NAMALWA (cell line): ENCODE results near the gene DAO.
"Not testable (repeated sequence)": the region's sequence is repeated elsewhere in the genome, so short reads cannot be mapped to it uniquely, and the experiment has no call there.

Experiments
- DNase-seq: peaks from one replicate; pipeline ENCODE4 v3.0.0-alpha.2; 2015; ENCODE audit warnings: low spot score

DAO gene

DNA sequence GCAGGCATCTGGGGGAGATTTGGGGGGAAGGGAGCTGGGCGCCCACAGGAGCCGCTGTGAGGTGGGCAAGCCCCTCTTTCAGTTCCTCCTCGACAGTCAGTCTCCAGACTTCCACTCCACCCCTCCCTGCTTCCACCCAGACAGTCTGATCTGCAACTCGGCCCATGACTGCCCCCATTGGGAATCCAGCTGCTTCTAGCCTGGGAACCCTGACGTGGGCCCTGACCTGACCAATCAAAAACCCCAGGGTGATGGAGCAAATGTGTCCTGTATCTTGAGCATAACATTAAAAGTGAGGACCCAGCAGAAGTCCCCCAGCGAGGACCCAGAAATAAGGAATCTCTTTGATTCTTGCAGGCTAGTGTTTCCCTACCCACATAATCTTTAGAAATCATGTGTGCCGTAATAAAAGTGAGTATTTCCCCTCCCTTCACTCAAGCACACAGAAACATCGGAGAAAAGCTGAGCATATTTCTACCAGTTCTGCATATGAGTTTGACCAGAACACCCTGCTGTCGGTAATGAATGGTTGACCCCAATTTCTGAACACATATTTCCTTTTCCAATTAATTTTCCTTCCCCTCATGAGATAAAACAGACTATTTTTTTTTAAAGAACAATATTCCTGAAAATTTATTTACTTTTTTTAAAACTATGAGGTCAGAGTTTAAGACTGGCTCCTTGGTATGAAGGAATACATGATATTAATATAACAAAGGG, 28.9 kb upstream of the DAO start:
- DNase-seq: peak; percentile 38

DNA sequence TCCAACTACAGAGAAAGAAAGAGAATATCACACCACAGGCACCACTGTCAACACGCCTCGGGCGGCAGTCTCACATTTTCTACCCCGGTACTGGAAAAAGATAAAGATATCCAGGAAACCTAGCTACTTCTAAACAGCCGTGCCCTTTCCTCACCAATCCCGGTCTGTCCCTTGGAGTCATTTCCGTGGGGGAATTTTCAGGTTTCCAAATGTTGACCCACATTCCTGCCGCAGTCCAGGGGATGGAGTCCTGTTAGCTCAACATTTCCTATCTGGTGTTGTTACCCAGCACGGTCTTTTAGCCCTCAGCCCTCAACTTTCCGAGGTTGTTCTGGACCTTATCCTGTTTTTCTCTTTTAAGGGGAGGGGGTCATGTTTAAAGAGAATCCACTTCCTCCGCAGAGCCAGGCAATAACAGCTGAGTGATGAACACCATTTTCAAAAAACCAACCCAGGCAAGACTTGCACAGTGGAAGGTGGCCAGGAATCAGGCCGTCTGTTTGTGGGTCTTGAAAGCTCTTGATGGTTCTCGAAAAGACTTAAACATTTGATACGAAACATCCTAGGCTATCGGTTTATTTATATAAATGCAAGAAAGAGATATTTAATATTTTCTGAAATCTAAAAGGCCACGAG, 27.1 kb upstream of the DAO start:
- no peak for DNase-seq

DNA sequence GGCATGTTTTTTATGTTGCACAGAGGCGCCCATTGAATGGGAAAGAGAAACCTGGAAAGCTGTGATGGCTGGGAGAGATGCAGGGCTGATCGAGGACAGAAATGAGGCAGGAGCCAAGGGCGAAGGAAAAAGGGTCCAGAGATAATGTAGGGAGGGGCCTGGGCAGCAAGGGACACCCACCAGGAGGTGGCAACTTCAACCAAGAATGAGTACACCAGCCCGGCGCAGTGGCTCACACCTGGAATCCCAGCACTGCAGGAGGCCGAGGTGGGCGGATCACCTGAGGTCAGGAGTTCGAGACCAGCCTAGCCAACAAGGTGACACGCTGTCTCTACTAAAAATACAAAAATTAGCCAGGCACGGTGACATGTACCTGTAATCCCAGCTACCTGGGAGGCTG, 26.5 kb upstream of the DAO start:
- no peak for DNase-seq

DNA sequence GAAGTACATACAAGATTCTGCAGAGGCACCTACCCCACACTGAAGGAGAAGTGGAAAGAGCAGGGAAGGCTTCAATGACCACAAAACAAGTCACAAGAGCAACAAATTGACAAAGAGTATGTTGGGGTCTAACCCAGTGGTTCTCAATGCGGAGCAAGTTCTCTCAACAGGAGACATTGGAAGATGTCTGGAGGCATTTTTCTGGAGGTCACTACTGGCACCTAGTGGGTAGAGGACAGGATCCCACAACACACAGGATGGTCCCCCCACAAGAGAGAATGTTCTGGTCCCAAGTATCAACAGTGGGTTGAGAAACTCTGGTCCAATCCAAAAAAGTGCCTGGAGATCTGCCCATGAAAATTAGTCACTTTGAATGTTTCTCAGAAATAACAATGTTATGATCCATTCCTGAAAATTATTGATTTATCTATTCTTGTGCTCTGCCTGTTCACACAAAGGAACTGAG, 25.9 kb upstream of the DAO start:
- DNase-seq: no peak

DNA sequence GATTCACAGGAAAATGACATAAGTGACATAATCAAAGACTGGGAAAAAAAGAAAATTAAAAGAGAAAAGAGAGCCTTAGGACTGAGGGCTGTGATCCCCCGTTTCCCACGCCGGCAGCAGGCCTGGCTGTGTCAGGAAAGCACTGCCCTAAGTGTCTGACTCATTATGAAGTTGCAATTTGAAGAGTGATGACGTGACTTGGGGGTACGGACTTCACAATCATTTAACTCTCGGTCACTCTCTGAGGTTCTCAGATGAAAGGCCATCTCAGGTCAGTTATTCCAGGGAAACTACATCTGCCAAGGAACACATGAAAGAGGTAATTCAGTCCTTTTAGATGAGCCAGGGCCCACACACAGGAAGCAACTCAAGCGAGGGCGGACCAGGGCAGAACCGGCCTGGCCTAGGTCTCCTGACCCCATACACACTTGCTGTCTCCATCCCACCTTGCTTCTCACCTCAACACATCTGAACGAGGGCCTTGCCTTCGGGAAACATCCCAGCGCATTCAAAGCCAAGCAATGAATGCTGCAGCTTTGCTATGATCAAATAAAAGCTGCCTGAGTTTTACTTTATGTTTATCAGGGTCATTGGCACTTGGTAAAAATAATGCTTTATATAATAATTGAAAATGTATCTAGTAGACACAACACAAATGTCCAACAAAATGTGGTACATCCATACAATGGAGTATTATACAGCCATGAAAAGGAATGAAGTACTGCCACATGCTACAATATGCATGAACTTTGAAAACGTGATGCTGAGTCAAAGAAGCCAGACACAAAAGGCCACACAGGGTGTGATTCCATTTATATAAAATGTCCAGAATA, 25.2 kb upstream of the DAO start:
- DNase-seq: no peak

DNA sequence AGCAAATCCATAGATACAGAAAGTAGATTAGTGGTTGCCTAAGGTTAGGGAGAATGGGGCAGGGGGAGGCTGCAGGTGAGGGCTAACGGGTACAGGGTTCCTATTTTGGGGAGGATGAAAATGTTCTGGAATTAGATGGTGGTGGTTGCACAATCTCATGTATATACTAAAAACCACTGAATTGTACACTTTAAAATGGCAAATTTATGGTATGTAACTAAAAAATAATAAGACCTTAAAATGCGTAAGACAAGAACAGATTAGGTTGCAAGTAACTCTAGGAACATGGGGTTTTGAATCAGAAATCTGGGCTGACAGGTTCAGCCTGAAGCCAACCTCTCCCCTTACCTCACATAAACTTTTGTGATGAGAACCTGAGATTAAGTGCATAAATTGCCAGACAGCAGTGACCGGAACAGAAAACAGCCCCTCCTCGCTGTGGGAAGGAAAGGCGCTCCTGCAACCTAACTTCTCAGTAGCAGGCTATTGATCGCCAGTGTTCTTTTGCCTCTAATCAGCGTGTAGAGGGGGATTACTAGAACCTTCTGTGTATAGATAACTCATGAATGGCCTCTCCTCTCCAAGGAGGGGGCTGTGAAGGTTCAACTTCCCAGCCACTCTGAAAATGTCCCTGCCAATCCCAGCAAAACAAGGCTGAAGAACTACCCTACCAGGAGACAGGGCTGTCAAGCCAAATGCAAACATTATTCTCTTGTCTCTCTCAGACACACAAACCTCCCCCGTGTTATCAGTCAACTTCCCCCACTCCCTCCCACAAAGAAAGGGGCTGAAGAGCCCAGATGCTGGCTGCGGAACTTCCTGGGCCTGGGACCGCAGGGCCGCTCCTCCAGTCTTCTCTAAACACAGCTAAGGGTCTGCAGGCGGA, 24.4 kb upstream of the DAO start:
- DNase-seq: no peak

DNA sequence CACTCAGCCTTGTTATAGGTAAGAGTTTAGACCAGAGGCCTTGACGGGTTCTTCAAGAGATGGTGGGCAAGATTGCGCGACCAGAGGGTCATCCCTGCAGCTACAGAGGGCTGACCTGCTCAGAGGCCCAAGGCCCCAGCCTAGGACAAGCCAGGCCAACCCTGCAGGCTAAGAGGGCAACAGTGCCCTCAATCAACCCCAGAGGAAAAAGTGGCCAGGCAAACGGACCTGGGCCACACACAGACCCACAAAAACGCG, 23.8 kb upstream of the DAO start:
- no peak for DNase-seq

DNA sequence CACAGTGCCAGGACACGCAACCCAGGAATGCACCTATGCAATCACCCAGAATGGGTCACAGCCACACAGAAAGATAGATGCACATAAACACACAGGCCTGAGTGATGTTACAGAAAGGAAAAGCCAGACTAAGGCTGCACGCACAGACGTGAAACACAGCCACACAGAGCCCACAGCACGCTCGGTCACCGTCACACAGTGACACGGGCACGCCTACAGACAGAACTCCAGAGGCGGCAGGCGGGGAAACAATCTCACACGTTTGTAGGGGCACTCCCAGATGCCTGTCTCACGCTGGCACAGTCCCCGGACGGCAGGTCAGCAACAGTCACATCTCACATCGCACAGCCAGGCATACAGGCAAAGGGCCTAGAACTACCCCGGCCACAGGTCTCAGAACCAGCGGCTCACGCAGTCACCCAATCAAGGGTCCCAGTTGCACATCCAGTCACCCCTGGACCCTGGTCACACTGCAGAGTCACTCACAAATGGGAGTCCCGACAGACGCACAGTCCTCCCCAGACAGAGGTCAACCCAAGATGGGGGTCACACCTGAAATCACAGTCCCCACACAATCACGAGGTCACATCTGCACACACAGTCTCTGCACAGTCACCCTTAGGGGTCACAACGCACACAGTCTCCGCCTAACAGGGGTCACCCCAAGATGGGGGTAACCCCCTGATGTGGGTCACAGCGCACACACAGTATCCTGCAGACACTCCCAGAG, 23.3 kb upstream of the DAO start:
- DNase-seq: peak; percentile 39

DNA sequence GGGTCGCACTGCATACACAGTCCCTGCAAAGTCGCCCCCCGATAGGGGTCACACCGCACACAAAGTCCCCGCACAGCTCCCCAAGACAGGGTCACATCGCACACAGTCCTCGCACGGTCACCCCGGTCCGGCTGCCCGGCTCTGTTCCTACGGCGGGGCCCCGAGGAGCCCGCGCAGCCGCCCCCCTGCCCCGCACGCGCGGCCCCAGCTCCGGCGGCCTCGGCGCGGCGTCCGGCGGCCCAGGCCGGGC, 22.8 kb upstream of the DAO start:
- DNase-seq: no peak

DNA sequence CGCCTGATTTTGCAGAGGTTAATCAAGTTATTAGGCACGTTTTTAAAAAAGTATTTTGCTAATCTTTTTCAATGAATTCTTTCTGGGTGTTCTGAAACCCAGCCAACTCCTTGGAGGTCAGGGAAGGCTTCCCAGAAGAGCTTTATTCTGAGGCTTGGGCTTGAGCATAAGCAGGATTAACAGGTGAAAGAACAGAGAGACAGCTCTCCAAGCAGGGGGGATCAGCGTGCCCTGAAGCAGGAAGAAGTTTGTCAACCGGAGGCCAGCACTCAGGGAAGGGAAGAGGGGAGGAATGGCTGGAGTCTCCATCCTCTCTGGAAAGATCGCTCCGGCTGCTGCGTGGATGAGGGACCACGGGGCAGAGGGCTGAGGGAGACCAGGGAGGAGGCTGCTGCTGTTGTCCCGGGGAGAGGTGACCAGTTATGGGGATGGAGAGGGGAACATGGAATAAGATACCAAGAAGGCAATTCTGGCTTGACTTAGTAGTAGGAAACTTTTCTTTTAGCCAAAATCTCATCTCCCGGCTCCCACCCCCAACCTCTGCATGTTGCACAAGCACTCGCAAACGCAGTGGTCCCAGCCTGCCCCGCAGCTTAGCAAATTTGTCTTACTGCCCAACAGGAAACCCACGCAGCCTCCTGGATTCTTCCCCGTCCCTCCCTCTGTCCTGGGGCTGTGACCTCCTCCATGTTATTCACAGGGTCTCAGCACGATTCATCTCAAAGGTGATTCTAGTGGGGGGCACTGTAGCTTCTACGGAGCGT, 21.4 kb upstream of the DAO start:
- DNase-seq: no peak

DNA sequence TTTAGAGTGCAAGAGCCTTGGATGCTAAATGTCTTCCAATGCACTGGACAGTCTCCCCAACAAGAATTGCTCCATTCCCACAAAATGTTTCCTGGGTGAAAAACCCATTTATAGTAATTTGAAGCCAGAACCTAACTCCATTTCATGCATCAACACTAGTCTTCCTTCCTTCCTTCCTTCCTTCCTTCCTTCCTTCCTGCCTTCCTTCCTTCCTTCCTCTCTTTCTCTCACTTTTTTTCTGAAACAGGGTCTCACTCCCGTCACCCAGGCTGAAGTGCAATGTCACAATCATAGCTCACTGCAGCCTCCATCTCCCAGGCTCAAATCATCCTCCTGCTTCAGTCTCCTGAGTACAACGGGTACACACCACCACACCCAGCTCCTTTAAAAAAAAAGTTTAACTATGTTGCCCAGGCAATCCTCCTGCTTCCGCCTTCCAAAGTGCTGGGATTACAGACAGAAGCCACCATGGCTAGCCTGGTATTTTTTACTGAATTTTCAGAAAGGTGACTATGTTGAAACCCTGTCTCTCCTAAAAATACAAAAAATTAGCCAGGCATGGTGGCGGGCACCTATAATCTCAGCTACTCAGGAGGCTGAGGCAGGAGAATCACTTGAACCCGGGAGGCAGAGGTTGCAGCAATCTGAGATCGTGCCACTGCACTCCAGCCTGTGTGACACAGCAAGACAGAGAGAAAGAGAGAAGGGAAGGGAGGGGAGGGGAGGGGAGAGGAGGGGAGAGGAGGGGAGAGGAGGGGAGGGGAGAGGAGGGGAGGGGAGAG, 20.6 kb upstream of the DAO start:
- not testable (repeated sequence) for DNase-seq

DNA sequence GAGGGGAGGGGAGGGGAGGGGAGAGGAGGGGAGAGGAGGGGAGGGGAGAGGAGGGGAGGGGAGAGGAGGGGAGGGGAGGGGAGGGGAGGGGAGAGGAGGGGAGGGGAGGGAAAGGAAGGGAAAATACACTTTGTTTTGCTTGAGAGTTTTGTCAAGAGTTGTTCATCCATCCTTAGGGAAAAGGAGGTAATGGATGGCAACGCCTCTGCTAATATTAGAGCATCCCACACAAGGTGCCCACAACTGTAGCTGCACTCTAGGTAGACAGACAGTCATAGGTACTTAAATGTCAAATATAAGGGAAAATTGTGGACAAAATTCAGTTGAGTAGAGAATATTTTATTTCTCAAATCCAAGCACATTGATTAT, 20.0 kb upstream of the DAO start:
- DNase-seq: no peak

DNA sequence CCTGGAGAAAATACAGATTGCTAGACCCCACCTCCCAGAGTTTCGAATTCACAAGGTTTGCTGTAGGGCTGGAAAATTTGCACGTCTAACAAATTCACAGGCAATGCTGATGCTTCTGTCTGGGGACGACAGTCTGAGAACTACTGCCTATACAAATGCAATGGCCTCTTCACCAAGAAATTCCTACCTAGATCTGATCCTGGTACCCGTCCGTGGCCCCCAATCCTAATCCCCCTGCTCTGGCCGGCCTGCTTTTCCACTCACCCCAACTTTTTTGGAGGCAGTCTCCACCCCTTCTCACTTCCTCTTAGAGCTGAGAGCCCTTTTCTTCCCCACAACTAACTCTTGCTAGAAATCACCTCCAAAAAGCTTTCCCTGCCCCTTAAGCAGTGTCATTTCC, 19.4 kb upstream of the DAO start:
- DNase-seq: no peak

DNA sequence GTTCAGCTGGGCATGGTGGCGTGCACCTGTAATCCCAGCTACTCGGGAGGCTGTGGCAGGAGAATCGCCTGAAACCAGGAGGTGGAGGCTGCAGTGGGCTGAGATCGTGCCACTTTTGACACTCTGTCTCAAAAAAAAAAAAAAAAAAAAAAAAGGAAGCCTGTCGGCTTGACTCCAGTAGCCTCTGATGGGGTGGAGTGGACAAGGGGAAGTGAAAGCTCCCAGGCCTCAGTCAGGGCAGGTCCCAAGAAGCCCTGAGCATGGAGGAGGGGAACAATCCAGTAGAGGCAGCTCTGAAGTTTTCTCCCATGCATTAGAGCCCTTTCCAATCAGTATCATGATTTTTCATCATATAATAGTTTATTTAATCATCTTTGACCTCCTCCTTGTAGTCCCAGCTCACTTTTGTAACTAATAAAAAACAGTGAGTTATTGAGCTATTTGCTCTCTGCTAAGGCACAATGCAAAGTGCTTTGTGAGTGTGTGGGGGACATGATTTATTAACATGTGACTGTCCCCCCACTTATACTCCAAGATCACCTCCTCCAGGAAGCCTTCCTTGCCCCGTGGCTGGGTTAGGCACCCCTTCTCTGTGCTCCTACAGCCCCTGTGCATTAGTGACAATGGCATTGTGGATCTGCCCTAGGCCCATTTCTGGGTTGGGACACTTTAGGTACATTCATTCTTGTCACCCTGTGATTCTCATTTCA, 17.9 kb upstream of the DAO start:
- peak; percentile 50 for DNase-seq

DNA sequence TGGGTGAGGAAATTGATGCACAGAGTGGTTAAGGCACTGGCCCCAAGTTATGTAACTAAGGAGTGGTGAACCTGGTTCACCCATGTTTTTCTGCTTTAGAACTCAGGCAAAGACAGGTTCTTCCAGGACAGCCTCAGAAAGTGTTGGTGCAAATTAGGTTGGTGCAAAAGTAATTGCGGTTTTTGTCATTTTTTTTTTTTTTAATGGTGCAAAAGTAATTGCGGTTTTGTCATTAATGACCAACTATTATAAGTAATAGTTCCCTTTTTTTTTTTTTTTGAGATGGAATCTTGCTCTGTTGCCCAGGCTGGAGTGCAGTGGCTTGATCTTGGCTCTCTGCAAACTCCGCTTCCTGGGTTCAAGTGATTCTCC, 17.3 kb upstream of the DAO start:
- no peak for DNase-seq

DNA sequence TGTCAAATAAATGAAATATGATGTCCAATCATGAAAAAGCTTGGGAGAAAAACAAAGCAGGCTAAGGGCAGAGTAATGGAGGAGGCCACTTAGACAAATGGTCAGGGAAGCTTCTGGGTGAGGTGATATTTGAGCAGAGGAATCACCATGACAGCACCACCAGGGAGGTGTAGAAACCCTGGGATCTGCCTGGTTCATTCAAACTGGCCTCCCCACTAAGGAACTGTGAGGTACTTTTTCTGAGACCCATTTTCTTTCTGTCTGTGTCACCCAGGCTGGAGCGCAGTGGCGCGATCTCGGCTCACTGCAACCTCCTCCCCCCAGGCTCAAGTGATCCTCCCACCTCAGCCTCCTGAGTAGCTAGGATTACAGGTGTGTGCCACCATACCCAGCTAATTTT, 14.7 kb upstream of the DAO start:
- DNase-seq: no peak

DNA sequence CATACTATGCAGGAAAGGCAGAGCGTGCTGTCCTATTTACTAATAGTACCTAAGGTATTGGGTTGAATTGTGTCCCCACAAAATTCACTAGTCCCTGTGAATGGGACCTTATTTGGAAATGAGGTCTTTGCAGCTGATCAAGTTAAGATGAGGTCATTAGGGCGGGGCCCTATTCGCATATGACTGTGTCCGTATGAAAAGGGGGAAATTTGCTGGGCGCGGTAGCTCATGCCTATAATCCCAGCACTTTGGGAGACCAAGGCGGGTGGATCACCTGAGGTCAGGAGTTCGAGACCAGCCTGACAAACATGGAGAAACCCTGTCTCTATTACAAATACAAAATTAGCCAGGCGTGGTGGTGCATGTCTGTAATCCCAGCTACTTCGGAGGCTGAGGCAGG, 13.8 kb upstream of the DAO start:
- not testable (repeated sequence) for DNase-seq

DNA sequence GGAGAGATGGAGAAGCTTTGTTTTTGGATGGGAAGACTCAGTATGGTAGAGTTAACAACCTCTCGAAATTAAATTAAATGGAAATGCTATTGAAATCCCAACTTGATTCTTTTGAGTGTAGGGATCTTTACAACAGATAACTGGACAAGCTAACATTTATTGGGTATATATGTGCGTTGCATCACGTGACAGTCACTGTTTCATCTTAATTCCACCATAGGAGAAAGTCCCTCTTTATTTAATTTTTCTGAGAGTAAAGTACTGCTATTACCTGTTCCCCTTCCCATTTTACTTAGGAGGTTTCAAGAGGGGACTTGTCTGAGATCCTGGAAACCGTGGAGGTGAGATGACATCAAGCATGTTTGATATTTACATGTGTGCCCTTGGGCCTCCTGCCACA, 11.1 kb upstream of the DAO start:
- no peak for DNase-seq

DNA sequence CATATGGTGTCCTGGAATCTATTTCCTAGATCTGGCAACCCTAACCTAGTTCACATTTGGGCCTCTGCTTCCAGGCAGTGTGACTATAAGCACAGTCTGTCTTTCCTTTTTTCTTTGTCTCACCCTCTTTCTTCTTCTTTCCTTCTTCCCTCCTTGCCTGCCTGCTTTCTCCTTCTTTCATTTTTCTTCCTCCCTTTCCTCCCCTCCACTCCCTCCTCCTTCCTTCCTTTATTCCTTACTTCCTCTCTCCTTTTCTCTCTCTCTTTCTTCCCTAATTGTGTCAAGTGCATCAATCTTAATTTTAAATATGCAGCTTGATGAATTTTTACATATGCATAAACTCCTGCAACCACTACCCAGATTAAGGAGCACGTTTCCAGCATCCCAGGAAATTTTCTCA, 4.6 kb upstream of the DAO start:
- DNase-seq: no peak
